Activated naive CD8-positive, alpha-beta T cell treated with anti-CD3 and anti-CD28 coated beads, Interleukin-2, amount 50 U/mL, for 16 hours (primary cell): ENCODE results near the gene JPH4.
A peak's percentile ranks its signal among the peaks of the same experiment; 100 is the strongest.
"Not testable (repeated sequence)": the region's sequence is repeated elsewhere in the genome, so short reads cannot be mapped to it uniquely, and the experiment has no call there.

ENCODE experiments used
- DNase-seq: peaks from one replicate; pipeline ENCODE4 v3.0.0-alpha.2; 2020; ENCODE audit warnings: low read depth, low spot score

Gene JPH4

DNA sequence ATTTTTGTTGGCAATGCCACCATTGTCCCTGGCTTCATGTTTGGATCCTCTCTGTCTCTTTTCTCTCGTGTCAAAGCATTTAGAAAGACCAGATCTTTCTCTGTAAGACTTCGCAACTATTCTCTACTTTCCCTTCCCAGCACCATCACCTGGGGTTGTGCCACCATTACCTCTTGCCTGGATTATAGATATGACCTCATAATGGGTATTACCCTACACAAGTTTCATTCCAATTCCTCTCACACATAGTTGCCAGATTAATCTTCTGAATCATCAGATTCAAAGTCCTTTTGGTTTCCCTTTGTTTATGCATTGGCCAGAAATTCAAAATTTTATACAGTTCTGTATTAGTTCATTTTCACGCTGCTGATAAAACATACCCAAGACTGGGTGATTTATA lies 30.4 kb upstream of the JPH4 start:
- DNase-seq, result no peak

DNA sequence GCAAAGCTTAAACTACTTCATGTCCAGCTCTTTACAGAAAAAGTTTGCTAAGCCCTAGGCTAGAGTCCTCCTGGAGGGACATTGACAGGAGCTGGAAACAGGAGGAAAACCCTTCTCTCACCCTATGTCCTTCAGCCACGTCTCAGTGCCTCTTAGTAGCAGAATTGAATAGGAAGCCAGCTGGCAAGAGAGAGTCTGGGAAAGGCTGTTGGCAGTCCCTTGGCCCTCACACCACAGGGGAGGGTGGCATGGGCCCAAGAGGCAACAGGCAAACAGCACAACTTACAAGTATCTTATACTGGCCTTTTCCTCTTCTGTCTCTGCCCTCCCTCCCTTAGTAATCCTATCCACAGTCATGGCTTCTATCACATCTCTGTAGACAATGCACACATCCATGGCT lies 29.9 kb upstream of the JPH4 start:
- no peak for DNase-seq

DNA sequence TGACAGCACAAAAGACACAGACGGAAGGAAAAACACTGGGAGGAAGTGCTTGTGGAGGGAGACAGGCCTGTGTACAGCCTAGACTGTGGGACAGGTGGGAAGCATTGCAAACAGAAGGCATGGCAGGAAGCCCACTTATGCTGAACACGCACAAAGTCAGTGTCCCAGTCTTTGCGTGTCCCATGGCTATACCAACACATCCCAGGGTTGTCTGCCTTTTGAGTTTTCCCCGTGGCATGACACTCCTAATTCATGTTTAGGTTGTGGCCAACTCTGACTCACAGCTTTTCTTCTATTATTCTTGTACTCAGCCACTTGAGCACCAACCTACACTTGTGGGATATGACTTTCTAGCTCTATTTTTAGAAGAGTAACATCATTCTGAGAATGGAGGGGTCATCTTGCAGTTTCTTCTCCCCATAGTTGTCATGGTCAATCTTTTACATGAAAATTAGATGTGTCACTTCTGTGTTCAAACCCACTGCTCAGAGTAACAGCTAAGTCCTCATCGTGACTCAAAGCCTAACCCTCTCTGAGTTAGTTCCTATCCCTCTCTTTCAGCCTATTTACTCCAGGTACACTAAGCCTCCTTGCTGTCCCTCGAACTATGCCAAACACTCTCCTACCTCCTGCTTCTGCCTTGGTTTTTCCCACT lies 27.5 kb upstream of the JPH4 start:
- no peak for DNase-seq

DNA sequence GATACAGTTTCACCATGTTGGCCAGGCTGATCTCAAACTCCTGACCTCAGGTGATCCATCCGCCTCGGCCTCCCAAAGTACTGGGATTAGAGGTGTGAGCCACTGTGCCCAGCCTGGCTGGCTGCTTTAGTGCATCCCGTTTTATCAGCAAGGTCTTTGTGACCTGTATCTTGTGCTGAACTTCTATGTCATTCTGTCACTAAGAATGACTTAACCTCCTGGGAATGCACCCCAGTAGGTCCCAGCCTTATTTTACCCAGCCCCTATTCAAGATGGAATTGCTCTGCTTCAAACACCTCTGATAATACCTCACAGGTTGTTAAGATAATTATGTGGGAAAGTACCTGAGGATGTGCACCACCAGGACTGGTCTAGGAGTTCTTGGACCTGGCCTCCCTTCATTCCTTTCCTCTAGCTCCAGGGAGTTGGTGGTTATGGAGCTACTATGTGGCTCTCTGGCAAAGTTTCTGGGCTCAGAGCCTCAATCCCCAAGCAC lies 26.1 kb upstream of the JPH4 start:
- no peak for DNase-seq

DNA sequence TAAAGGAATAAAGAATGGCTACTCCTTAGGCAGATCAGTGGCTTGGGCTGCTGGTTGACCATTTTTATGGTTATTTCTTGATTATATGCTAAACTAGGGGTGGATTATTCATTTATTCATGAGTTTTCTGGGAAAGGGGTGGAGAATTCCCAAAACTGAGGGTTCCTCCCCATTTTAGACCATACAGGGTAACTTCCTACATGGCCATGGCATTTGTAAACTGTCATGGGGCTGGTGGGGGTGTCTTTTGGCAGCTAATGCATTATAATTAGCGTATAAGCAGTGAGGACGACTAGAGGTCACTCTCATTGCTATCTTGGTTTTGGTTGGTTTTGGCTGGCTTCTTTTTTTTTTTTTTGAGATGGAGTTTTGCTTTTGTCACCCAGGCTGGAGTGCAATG lies 25.6 kb upstream of the JPH4 start:
- DNase-seq, result no peak

DNA sequence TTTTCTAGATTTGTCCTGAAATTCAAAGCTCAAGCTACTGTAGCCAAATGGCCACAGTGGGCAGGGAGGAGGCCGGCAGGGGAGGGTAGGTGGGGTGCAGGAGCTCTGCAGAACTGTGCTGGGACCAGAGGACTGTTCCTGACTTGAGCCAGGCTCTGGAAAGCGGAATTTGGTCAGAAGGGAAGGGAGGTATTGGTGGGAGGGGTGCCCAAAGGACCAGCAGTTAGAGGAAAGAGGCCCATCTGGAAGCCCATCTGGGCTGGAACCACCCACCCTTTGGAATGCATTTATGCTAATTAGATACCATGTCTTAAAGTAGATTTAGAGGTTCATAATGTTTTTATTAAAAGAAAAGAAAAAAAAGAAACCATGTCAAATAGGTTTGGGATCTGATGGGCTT lies 24.5 kb upstream of the JPH4 start:
- DNase-seq, result no peak

DNA sequence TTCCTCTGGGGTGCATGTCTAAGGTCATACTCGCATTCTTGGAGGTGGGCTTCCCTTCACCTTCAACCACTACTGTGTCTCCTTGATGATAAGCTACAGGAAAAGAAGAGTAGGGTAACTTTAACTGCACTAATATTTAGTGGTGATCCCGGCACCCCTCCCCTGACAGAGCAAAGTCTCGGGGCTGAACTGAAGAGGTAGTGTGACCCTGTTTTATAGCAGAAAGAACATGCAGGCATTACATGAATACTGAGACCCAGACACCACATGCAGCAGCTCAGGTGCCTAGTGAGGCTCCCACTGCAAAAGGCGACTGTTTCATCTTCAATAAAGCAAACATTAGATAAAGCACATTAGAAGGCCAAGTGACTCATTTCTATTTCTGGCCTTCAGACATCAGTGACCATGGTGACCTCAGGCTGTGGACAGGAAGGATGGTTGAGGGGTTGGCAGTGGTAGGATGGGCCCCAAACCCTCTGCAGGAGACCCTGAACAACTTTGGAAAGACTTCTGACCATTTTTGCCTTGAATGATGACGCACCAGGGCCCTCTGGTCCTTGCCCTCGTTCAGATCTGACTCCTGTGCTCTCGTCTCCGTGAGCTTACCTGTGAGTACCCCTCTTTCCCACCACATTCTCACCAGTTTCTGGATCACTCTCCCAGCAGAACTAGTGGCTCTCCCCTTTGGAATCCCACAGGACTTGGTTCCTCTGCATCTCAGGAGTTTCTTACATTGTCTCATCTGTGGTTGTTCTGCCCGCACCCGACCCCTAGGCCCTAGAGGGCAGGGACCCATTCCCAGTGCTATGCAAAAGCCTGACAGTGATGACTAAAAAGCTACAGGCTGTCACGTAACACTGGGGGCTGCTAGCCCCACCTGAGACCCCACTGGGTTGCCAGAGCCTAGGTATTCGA lies 23.8 kb upstream of the JPH4 start:
- no peak for DNase-seq

DNA sequence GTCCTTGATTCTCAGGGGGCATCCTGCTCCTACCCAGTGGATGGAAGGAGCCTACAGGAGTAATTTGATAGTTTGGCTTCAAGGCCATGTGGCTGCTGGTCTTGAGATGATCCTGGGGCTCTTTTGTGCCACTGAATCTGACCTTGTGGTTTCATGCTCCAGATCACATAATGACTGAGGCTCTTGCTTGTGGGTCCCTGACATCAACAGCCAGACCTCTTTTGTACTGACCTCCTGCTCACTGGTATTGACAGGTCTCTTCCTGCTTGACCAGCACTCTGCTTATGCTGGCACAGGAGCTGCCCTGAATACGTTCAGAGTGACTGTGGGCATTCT lies 23.2 kb upstream of the JPH4 start:
- DNase-seq, result no peak

DNA sequence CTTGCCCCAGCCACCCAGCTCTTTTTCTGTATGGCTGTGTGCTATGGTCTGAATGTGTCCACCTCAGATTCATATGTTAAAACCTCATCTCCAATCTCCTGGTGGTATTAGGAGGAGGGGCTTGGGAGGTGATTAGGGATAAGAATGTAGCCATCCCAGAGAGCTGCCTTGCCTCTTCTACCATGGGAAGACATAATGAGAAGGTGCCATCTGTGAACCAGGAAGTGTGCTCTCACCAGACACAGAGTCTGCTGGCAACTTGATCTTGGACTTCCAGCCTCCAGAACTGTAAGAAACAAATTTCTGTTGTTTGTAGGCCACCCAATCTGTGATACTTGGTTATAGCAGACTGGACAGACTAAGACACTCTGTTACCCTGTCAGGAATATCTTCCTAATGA lies 22.8 kb upstream of the JPH4 start:
- DNase-seq, result no peak

DNA sequence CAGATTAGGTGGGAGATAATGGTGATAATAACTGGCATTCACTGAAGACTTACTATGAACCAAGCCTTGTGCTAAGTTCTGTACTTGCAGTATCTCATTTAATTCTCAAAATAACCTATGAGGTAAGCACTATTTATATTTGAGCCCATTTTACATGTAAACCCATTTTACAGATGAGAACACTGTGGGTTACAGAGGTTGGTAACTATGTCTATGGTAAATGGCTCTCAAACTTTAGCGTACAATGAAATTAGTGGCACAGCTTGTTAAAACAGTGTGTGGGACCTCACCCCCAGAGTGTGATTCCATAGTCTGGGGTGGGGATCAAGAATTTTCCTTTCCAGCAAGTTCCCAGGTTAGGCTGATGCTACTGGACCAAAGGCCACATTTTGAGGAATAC lies 22.2 kb upstream of the JPH4 start:
- DNase-seq, result no peak

DNA sequence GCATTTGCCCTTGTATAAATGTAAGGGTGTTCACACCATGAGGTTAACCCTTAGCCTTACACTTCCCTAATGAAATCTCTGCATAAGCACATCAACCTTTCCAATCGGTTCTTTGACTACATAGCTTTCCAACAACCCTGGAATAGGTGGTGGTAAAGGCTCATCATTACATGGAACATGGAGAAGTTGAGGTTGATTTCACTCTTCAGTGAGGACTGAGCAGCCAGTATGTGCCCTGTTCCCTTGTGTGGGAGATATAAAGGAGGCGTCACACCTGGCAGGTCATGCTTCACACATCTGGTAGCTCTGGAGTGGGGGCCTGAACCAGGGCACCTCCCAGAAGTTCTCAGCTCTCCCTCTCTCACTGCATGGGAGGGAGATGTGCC lies 21.7 kb upstream of the JPH4 start:
- DNase-seq, result no peak

DNA sequence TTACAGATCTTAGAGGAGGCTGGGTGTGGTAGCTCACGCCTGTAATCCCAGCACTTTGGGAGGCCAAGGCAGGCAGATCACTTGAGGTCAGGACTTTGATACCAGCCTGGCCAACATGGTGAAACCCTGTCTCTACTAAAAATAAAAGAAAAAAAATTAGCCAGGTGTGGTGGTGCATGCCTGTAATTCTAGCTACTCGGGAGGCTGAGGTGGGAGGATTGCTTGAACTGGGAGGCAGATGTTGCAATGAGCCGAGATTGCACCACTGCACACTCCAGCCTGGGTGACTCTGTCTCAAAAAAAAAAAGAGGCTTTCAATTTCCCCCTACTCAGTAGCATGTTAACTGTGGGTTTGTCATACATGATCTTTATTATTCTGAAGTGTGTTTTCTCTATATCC lies 15.6 kb upstream of the JPH4 start:
- not testable (repeated sequence) for DNase-seq

DNA sequence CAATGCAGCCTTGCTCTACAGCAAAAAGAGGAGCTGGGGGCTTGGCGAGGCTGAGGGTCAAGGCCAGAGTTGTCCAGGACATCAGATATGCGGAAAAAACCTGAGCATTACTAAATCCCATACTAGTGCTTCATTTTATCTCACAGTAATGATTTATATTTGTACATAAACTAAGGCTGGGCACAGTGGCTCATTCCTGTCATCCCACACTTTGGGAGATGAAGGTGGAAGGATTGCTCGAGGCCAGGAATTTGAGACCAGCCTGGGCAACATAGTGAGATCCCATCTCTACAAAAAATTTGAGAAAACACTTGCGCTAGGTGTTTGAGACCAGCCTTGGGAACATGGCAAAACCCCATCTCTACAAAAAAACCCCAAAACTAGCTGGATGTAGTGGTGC lies 11.6 kb upstream of the JPH4 start:
- DNase-seq, result no peak

DNA sequence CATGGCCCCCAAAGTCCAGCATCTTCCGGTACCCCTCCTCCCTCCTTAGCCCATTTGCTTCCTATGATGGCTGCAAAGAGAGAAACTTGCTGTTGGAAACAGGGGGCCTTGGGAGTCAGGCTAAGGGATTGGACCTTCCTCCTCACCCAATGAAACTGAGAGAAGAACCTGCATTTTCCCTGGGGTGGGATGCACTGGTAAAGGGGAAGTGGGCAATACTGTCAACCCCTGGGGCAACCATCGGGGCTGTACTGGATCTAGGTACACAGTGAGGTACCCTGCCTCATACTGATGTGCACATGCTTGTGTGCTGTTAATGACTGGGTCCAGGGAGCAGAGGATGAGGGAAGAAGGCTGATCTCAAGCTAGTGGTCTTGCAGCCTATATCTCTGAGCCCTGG lies 11.0 kb upstream of the JPH4 start:
- no peak for DNase-seq

DNA sequence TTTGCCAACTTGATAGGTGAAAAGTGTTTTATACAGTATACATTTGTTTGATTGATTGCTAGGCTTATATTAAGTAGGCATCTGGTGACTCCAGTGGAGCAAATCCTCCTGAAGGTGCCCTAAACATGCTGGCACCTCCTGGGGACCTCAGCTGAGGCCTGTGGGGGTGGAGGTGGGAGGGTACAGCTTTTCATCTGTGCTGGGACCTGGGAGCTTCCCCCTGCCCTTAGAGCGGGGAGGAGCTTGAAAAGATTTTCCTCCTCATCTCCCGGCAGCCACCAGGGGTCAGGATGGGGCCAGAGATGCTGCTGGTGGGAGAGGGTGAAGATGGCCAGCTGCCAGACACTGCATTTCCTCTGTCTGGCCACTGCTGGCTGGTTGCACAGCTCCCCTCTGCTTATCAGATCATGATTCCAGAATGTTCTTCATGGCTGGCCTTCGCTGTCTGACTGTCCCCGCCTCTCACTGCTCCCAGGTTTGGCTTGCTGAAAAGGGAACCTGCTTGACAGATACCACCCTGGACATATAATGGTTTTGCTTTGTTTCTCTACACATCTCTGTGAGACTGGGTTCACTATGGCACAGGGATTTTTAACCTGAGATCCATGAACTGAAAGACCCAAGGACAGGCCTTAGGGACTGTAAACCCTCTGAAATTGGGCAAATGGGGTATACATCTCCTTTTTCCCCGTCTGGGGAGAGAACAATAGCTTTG lies 10.5 kb upstream of the JPH4 start:
- peak; percentile 55 for DNase-seq

DNA sequence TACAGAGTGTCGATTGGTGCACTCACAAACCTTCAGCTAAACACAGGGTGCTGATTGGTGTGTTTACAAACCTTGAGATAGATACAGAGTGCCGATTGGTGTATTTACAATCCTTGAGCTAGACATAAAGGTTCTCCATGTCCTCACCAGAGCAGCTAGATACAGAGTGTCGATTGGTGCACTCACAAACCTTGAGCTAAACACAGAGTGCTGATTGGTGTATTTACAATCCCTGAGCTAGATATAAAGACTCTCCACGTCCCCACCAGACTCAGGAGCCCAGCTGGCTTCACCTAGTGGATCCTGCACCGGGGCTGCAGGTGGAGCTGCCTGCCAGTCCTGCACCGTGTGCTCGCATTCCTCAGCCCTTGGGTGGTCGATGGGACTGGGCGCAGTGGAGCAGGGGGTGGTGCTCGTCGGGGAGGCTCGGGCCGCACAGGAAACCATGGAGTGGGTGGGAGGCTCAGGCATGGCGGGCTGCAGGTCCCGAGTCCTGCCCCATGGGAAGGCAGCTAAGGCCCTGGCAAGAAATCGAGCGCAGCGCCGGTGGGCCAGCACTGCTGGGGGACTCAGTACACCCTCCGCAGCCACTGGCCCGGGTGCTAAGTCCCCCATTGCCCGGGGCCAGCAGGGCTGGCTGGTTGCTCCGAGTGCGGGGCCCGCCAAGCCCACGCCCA lies 6.1 kb upstream of the JPH4 start:
- DNase-seq, result not testable (repeated sequence)

DNA sequence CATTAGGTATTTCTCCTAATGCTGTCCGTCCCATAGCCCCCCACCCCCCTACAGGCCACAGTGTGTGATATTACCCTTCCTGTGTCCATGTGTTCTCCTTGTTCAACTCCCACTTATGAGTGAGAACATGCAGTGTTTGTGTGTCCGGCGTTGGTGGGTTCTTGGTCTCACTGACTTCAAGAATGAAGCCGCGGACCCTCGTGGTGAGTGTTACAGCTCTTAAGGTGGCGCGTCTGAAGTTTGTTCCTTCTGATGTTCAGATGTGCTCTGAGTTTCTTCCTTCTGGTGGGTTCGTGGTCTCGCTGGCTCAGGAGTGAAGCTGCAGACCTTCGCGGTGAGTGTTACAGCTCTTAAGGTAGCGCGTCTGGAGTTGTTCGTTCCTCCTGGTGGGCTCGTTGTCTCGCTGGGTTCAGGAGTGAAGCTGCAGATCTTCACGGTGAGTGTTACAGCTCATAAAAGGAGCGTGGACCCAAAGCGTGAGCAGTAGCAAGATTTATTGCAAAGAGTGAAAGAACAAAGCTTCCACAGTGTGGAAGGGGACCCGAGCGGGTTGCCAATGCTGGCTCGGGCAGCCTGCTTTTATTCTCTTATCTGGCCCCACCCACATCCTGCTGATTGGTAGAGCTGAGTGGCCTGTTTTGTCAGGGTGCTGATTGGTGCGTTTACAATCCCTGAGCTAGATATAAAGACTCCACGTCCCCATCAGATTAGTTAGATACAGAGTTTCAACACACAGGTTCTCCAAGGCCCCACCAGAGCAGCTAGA lies 5.4 kb upstream of the JPH4 start:
- not testable (repeated sequence) for DNase-seq

DNA sequence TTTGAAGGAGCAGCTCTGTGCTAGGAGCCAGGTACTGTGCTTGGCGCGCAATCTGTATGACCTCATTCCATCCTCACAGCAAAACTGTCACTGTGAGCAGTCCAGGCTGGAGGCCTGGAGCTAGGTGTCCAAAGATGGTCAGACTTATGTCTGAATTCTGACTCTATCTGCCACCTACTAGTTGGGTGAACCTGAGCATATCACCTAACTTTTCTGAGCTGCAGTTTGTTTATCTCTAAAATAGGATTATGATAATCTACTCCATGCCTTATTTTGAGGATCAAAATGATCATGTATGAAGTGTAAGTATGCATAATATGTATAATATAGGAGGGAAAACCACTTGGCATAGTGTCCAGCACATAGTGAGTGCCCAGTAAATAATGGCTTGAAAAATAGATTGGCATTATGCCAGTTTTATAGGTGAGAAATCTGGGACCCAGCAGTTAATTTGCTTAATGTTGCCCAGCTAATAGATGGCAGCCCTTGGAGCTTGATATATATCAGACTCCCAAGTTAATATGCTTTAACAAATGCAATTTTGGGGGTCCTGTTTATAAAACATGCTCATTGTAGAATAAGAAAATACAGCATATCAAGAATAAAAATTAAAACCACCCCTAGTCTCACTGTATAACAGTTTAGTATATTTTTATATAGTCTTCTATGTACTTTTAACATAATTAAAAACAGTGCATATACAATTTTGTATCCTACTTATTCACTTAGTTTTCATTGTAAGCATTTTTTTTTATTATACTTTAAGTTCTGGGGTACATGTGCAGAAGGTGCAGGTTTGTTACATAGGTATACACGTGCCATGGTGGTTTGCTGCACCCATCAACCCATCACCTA lies 4.5 kb upstream of the JPH4 start:
- DNase-seq, result no peak

DNA sequence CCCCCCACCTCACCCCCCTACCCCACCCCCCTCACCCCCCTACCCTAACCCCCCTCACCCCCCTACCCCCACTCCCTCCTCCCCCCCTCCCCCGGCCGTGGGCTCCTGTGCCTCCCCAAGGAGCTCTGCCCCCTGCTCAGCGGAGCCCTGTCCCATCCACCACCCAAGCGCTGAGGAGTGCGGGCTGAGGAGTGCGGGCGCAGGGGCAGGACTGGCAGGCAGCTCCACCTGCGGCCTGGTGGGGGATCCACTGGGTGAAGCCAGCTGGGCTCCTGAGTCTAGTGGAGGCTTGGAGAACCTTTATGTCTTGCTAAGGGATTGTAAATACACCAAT lies 2.3 kb upstream of the JPH4 start:
- no peak for DNase-seq

DNA sequence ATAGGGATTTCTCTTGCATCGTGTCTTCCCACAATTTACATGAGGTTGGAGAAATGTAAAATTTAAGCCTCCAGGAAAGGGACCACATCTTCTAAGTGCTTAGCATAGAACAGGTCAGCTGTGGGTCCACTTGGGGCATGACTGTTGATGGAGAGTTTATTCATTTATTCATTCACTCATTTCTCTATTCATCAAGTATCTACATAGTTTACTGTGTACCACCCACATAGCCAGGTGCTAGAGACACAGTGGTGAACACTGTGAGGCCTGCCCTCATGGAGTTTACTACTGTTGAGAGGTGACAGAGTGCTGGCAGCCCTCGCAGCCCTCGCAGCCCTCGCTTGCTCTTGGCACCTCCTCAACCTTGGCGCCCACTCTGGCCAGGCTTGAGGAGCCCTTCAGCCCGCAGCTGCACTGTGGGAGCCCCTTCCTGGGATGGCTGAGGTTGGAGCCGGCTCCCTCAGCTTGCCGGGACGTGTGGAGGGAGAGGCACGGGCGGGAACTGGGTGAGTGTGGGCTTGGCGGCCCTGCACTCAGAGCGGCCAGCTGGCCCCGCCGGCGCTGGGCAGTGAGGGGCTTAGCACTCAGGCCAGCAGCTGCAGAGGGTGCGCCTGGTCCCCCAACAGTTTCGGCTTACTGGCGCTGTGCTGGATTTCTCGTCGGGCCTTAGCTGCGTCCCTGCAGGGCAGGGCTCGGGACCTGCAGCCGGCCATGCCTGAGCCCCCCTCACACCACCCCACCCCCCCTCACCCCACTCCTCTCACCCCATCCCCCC lies 1.7 kb upstream of the JPH4 start:
- no peak for DNase-seq
